Endothelial cell of umbilical vein (primary cell): ENCODE results near the gene SLC17A2. TPM values are rescaled to one million over a fixed set of nuclear protein-coding genes. Genes with fewer than 3 reads are reported as not detected.

Source experiments
- BruUV-seq: library from RNA; stranded (reverse); fragments of 400-500 nt; replicated peaks from 2 replicates; lab custom pipeline; 2021; lab: Mats Ljungman, UMichigan
- CTCF ChIA-PET: fragments of 300-600, 350-600 bp; sonication (Branson Sonifier 250); formaldehyde crosslinking; loops from one replicate; lab custom pipeline; 2021; ENCODE audit warnings: antibody characterized with exemption, inconsistent platforms; lab: Charles Lee
- POLR2A ChIA-PET: fragments of 300-600, 350-600 bp; sonication (Branson Sonifier 250); formaldehyde crosslinking; loops from one replicate; lab custom pipeline; 2021; ENCODE audit warnings: antibody characterized with exemption, inconsistent platforms; lab: Charles Lee
- DNase-seq: peaks from one replicate; pipeline ENCODE4 v3.0.0-alpha.2; 2011; ENCODE audit warnings: low read depth, low spot score
- FAIRE-seq: peaks from 2 replicates; lab custom pipeline; 2011; peaks lifted over from hg19 to GRCh38; lab: Jason Lieb, UNC
- H2AFZ ChIP-seq: 2 replicates; pipeline ENCODE4 v1.6.0; 2012; ENCODE audit warnings: low read depth, low read length, control low read depth, inconsistent platforms
- H3K27ac ChIP-seq: 2 replicates; pipeline ENCODE4 v1.5.1; 2011; ENCODE audit warnings: low read depth, mild to moderate bottlenecking, control low read depth, low read length, moderate library complexity; ENCODE audit not compliant: insufficient read depth
- H3K27me3 ChIP-seq, 2 experiments: 2 replicates each; pipeline versions ENCODE4 v1.6.0 to v1.6.1; 2011; ENCODE audit warnings: low read length in 2 of 2, mixed read lengths in 1 of 2; ENCODE audit not compliant: control insufficient read depth in 2 of 2, insufficient read depth in 2 of 2
- H3K36me3 ChIP-seq, 2 experiments: 2 replicates in 1 of 2; 3 replicates in 1 of 2; pipeline ENCODE4 v1.5.1; 2011; ENCODE audit warnings: low read length in 2 of 2, mild to moderate bottlenecking in 1 of 2, moderate library complexity in 1 of 2; ENCODE audit not compliant: control insufficient read depth in 2 of 2, insufficient read depth in 2 of 2; ENCODE audit errors: extremely low read depth in 1 of 2
- H3K4me1 ChIP-seq: 3 replicates; pipeline ENCODE4 v1.5.1; 2011; ENCODE audit warnings: mild to moderate bottlenecking, low read length; ENCODE audit not compliant: control insufficient read depth, insufficient read depth; ENCODE audit errors: extremely low read depth
- H3K4me2 ChIP-seq: 2 replicates; pipeline ENCODE4 v1.6.1; 2011; ENCODE audit warnings: low read length, control low read depth, mixed read lengths; ENCODE audit not compliant: insufficient read depth
- H3K4me3 ChIP-seq, 3 experiments: fragments of 200-600 bp in 1 of 3; sonication (generic), shearing (Covaris generic) in 1 of 3; replicated peaks in 1 of 3; 2 replicates each; pipeline ENCODE4 v1.5.1; 2011 to 2016; ENCODE audit warnings: control low read depth in 3 of 3, low read length in 3 of 3, mild to moderate bottlenecking in 2 of 3, inconsistent platforms in 1 of 3, low read depth in 1 of 3, moderate library complexity in 1 of 3; ENCODE audit not compliant: insufficient read depth in 1 of 3
- H3K79me2 ChIP-seq: 2 replicates; pipeline ENCODE4 v1.6.0; 2012; ENCODE audit warnings: low read length, inconsistent platforms; ENCODE audit not compliant: control insufficient read depth, insufficient read depth
- H3K9ac ChIP-seq: replicated peaks from 2 replicates; pipeline ENCODE3; 2011; ENCODE audit warnings: low read length, control low read depth; ENCODE audit not compliant: insufficient read depth; ENCODE audit errors: extremely low read depth
- H3K9me1 ChIP-seq: replicated peaks from 3 replicates; pipeline ENCODE4 v1.6.0; 2011; ENCODE audit warnings: mild to moderate bottlenecking, low read length; ENCODE audit not compliant: control insufficient read depth, insufficient read depth; ENCODE audit errors: extremely low read depth
- H3K9me3 ChIP-seq: replicated peaks from 2 replicates; pipeline ENCODE4 v1.5.1; 2012; ENCODE audit warnings: low read length, inconsistent platforms; ENCODE audit not compliant: control insufficient read depth, insufficient read depth
- H4K20me1 ChIP-seq: replicated peaks from 2 replicates; pipeline ENCODE3; 2011; ENCODE audit warnings: mild to moderate bottlenecking, low read length; ENCODE audit not compliant: control insufficient read depth, insufficient read depth; ENCODE audit errors: extremely low read depth
- CTCF ChIP-seq, 2 donors: IDR thresholded peaks; 1 replicate in 1 of 2; 2 replicates in 1 of 2; pipeline ENCODE4 v1.5.1; 2011; ENCODE audit warnings: low read length in 2 of 2, mild to moderate bottlenecking in 2 of 2, moderate library complexity in 2 of 2, control low read depth in 1 of 2, inconsistent platforms in 1 of 2, low read depth in 1 of 2; ENCODE audit not compliant: insufficient read depth in 1 of 2; ENCODE audit errors: extremely low read depth in 1 of 2
- FOS ChIP-seq: IDR thresholded peaks from 2 replicates; pipeline ENCODE4 v1.6.1; 2011; ENCODE audit warnings: mild to moderate bottlenecking, low read length, moderate library complexity, borderline replicate concordance; ENCODE audit not compliant: insufficient read depth
- JUN ChIP-seq: IDR thresholded peaks from 2 replicates; pipeline ENCODE4 v1.6.1; 2011; ENCODE audit warnings: borderline replicate concordance, low read depth; ENCODE audit not compliant: insufficient read length, insufficient read depth
- MAX ChIP-seq: IDR thresholded peaks from 2 replicates; pipeline ENCODE4 v1.6.1; 2011; ENCODE audit not compliant: insufficient read depth, insufficient read length
- MYC ChIP-seq: IDR thresholded peaks from one replicate; pipeline ENCODE4 v1.6.1; 2011; ENCODE audit warnings: mild to moderate bottlenecking, low read depth, low read length
- POLR2A ChIP-seq: IDR thresholded peaks from 2 replicates; pipeline ENCODE4 v1.6.1; 2012; ENCODE audit warnings: low read depth, mild to moderate bottlenecking, control low read depth, low read length
- POLR2AphosphoS5 ChIP-seq: IDR thresholded peaks from 2 replicates; pipeline ENCODE4 v1.6.1; 2012; ENCODE audit warnings: low read depth, mild to moderate bottlenecking, control low read depth, low read length, moderate library complexity; ENCODE audit not compliant: insufficient read depth
- dilution Hi-C: fragments of 300-500 bp; cut with MboI; formaldehyde crosslinking; loops from one replicate; pipeline ENCODE4 v1.15.0; 2019; ENCODE audit warnings: low sequenced_read_pairs; ENCODE audit not compliant: extremely low pct_ligation_motif_present
- intact Hi-C: fragments of 100-400 bp; cut with micrococcal nuclease; formaldehyde crosslinking; loops from one replicate; pipeline ENCODE4 v1.10.0; 2022
- polyA plus RNA-seq, 4 experiments: library from polyadenylated mRNA; depleted of rRNA in 3 of 4; stranded (reverse) in 3 of 4; unstranded in 1 of 4; fragments of >200 nt; gene quantifications; 2 replicates each; pipeline versions ENCODE4 v1.2.1 to v1.2.3, GENCODE V29; 2011 to 2012; ENCODE audit warnings: missing spikeins in 1 of 4
- total RNA-seq: library from RNA; stranded (reverse); gene quantifications from 2 replicates; pipeline ENCODE4 v1.2.3, GENCODE V29; 2021

The SLC17A2 gene
- total and polyA plus RNA-seq, 2 donors (not counting 3 experiments of a cell fraction or from before 2014, with no cell fraction given) = not detected

- H3K9me1 ChIP-seq = no peaks in the 10 kb centered on the region
- H3K4me3 ChIP-seq = no peak overlapping the region
- CTCF ChIA-PET = interaction anchor here (0.6 to 3.9 kb wide), 3 partner anchors 12 to 183 kb away, joined by 3 to 19 read pairs (median 10); no protein-coding TSS in a partner anchor
- H3K27me3 ChIP-seq = peaks cover 2 to 6% of the 10 kb centered on the region in 2 experiments
- H3K4me2 ChIP-seq = no peak overlapping the region
- BruUV-seq = no TSS peak
- H3K36me3 ChIP-seq = no peaks in the 10 kb centered on the region
- no peaks in the 10 kb centered on the region for H3K79me2 ChIP-seq
- TF ChIP-seq JUN = no peak
- no peak for TF ChIP-seq MAX
- intact Hi-C loops = no loop called here
- H4K20me1 ChIP-seq = no peaks in the 10 kb centered on the region
- dilution Hi-C loops = no loop called here
- no peak overlapping the region for H3K27ac ChIP-seq
- DNase-seq = no peak
- H3K9me3 ChIP-seq = no peaks in the 10 kb centered on the region
- no peak overlapping the region for H2AFZ ChIP-seq
- no peaks in the 10 kb centered on the region for H3K4me1 ChIP-seq
- POLR2A ChIA-PET = no interaction called here
- H3K9ac ChIP-seq = no peak overlapping the region
- no peak for FAIRE-seq
Observed at GRCh38 chr6:25902071-25902470, 28.4 kb downstream of the SLC17A2 start.

- peak; percentile 42 for FAIRE-seq
- H3K9ac ChIP-seq = no peak overlapping the region
- H3K27ac ChIP-seq = no peak overlapping the region
- ChIA-PET POLR2A (interaction anchor here (0.6 kb wide), 1 partner anchor 1360 kb away, joined by 6 read pairs; no protein-coding TSS in a partner anchor), CTCF (interaction anchor here (1.2 to 3.9 kb wide), 3 partner anchors 10 to 182 kb away, joined by 3 to 19 read pairs (median 10); no protein-coding TSS in a partner anchor)
- dilution Hi-C loops (no loop called here), intact Hi-C loops (no loop called here)
- H3K9me1 ChIP-seq = no peaks in the 10 kb centered on the region
- no peak for TF ChIP-seq JUN
- no peak for TF ChIP-seq POLR2AphosphoS5
- TF ChIP-seq MYC = no peak
- no peak for TF ChIP-seq FOS
- no peak for TF ChIP-seq CTCF (IDR thresholded peaks at IDR 0.05; ENCODE audit: extremely low read depth in 1 of 2, insufficient read depth in 1 of 2, low read depth in 1 of 2, low read length in 2 of 2)
- no peak for TF ChIP-seq POLR2A
- BruUV-seq = no TSS peak
- no peak overlapping the region for H3K4me3 ChIP-seq
- H3K4me2 ChIP-seq = no peak overlapping the region
- no peaks in the 10 kb centered on the region for H3K9me3 ChIP-seq
- H3K36me3 ChIP-seq = no peaks in the 10 kb centered on the region
- no peak for DNase-seq
- no peaks in the 10 kb centered on the region for H3K79me2 ChIP-seq
- peaks cover 2 to 6% of the 10 kb centered on the region in 2 experiments for H3K27me3 ChIP-seq
- H3K4me1 ChIP-seq = no peaks in the 10 kb centered on the region
- no peaks in the 10 kb centered on the region for H4K20me1 ChIP-seq
- H2AFZ ChIP-seq = no peak overlapping the region
Observed at GRCh38 chr6:25900843-25901242, 29.6 kb downstream of the SLC17A2 start.
